GM19455 (cell line): ENCODE measurements around the gene KCTD13.
"Not testable (repeated sequence)": the region's sequence is repeated elsewhere in the genome, so short reads cannot be mapped to it uniquely, and the experiment has no call there.

ENCODE experiments used
- ATAC-seq: cut with Tn5 transposase; IDR thresholded peaks from one replicate; pipeline ENCODE4 v1.9.1; 2021; ENCODE audit not compliant: unreplicated experiment

KCTD13 gene

GRCh38 chr16:29883987-29884386 is 42.0 kb downstream of the KCTD13 start:
- no peak for ATAC-seq

DNA sequence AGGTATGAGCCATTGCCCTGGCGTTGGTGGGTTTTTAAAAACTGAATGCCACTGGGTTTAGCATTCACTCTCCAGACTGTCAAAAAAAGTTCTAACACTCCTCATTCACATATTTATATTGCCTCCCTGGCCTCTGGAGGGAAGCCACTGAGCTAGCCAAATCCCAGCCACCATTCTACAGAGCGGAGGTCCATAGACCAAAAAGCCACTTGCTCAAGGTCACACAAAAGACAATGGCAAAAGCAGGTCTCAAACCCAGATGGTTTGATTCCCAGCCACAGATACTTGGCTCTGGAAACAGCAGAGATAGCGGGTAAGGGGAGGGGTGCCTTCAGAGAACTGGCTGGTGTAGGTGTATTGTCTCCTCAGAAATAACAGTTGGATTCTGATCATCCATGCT is 45.0 kb downstream of the KCTD13 start:
- no peak for ATAC-seq

GRCh38 chr16:29878172-29878571 is 47.9 kb downstream of the KCTD13 start:
- ATAC-seq = no peak

- no peak for ATAC-seq
Measured at GRCh38 chr16:29877266-29877961, 48.6 kb downstream of the KCTD13 start.

DNA sequence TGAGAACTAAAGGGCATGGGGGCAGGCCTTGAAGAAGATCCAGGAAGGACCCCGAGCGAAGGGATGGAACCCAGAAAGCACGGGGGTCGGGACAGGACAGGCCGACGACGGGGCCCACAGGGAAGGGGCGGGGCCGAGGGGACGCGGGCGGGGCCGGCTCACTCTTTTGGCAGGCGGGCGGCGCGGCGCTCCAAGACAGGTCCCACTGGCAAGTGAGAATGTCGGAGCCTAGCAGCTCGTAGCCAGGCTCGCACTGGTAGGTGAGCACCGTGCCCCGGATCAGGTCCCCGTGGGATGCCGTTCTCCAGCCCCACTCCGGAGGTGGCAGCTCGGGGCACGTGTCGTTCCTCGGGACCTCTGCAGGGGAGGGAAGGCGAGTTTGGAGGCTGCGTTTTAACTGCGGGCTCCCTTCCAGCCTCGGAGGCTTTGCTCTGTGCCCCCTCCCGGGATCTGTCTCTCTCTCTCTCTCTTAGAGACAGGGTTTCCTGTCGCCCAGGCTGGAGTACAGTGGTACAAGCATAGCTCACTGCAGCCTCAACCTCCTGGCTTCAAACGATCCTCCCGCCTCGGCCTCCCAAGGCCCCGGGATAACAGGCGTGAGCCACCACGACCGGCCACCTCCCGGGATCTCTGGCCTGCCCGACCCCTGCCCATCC is 49.3 kb downstream of the KCTD13 start:
- ATAC-seq = no peak

GRCh38 chr16:29876217-29876593 is 49.8 kb downstream of the KCTD13 start:
- no peak for ATAC-seq

DNA sequence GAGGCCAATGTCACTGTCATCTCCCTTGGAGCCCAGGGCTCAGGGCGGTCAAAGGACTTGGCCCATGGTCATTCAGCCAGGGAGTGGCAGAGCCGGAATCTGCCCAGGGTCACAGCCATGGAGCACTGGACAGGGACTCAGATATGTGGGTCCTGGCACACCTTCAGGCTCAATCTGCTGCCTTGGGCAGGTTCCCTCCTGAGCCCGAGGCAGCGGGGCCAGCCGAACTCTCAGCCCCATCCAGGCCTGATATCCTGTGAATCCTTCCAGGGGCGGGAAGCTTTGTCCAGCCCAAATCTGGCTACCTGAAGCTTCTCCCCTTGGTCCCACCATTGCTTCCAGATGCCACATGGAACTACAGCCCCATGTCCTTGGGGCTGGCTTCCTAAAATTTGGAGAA is 50.8 kb downstream of the KCTD13 start:
- no peak for ATAC-seq

GRCh38 chr16:29873319-29873718 is 52.7 kb downstream of the KCTD13 start:
- ATAC-seq = no peak

GRCh38 chr16:29871822-29872546 is 54.0 kb downstream of the KCTD13 start:
- no peak for ATAC-seq

GRCh38 chr16:29869067-29869466 is 57.0 kb downstream of the KCTD13 start:
- ATAC-seq = not testable (repeated sequence)

GRCh38 chr16:29868396-29869009 is 57.5 kb downstream of the KCTD13 start:
- ATAC-seq = no peak

GRCh38 chr16:29864205-29864604 is 61.8 kb downstream of the KCTD13 start:
- ATAC-seq = no peak

GRCh38 chr16:29863669-29863984 is 62.4 kb downstream of the KCTD13 start:
- ATAC-seq = no peak

DNA sequence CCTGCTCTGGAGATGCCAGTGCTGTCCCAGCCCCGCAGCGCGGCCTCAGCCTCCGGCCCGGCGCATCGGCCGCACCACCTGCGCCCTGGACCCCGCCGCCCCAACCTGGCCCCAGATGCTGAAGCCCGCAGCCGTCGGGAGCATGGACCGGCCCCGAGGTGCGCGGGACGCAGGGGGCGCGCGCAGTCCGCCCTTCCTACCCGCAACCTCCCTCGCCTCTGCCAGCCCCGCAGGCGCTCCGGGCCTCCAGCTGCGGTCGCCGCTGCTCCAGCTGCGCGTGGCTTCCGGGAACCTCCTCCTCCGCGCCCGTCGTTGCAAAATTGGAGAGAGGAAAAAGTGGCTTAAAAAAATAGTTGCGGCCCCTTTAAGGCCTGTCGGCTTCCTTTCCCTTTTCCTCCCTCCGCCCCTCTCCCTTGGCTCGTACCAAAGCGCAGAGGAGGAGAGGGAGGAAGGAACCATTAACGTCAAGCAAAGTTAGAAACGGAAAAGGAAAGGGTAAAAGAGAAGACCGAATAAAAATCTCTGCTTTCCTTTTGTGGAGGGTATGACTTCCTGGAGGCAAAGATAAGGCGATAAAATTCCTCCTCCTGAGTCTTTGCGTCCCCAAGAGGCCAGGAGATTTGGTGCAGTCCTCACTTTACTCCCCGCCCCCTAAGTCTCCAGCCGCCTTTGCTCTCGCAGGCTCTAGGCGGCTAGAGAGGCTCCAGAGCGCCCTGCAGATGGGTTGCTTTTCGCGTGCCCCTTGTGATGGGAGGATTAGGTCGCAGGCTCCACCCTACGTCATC is 63.0 kb downstream of the KCTD13 start, which contains the start of gene CDIPT:
Gene CDIPT, minus strand, starts transcription at position 343 of the 785 bp plus-strand sequence. CDS start 369 bp downstream, outside the sequence.
- peak; percentile 82 for ATAC-seq

GRCh38 chr16:29862383-29862883 is 63.6 kb downstream of the KCTD13 start:
- peak; percentile 5 for ATAC-seq

DNA sequence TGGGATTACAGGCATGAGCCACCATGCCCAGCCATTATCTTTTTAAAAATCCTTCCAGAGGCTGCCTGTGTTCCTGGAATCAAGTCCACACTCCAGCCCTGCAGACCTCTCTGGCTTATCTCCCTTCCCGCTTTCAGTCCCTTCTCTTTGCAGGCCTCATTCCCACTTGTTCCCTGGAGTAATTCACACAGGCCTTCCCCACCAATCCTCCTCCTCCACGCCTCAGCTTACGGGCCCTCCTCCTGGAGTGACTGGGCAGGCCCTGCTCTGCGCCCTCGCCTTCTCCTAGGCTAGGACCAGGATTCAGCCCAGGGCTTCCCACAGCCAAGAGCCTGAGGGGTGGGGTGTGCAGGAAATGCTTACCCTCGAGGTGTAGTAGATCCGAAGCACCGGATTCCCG is 65.8 kb downstream of the KCTD13 start:
- ATAC-seq = no peak

GRCh38 chr16:29858974-29859373 is 67.1 kb downstream of the KCTD13 start:
- ATAC-seq = no peak

DNA sequence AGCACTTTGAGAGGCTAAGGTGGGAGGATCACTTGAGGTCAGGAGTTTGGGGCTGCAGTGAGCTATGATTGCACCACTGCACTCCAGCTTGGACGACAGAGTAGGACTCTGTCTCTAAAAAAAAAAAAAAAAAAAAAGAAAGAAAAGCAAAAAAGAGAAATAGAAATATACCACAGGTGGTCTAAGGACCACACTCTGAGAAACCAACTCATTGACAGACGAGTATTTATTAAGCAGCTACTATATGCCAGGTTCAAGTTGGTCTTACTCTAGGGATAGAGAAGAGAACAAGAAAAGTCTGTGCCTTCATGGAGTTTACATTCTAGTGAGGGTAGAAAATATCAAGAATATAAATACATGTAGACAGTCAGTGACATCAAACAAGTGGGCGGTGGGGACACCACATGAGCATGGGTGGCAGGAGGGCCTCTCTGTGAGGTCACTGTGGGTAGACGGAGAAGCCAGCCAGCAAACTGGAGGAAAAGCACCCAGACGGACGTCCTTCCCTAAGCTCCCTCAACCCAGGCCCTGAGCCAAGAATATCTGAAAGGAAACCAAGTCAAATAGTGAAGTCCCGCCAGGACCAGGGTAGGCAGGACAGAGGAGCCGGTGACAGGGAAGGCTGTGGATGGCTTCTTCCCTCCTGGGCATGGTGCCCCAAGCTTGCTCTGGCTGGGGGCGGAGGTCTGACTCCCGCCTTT is 67.7 kb downstream of the KCTD13 start:
- no peak for ATAC-seq

- no peak for ATAC-seq
Measured at GRCh38 chr16:29857133-29857760, 68.8 kb downstream of the KCTD13 start.
